ENCODE data around the gene MSRB1.

Gene MSRB1, protein sequence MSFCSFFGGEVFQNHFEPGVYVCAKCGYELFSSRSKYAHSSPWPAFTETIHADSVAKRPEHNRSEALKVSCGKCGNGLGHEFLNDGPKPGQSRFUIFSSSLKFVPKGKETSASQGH

DNA sequence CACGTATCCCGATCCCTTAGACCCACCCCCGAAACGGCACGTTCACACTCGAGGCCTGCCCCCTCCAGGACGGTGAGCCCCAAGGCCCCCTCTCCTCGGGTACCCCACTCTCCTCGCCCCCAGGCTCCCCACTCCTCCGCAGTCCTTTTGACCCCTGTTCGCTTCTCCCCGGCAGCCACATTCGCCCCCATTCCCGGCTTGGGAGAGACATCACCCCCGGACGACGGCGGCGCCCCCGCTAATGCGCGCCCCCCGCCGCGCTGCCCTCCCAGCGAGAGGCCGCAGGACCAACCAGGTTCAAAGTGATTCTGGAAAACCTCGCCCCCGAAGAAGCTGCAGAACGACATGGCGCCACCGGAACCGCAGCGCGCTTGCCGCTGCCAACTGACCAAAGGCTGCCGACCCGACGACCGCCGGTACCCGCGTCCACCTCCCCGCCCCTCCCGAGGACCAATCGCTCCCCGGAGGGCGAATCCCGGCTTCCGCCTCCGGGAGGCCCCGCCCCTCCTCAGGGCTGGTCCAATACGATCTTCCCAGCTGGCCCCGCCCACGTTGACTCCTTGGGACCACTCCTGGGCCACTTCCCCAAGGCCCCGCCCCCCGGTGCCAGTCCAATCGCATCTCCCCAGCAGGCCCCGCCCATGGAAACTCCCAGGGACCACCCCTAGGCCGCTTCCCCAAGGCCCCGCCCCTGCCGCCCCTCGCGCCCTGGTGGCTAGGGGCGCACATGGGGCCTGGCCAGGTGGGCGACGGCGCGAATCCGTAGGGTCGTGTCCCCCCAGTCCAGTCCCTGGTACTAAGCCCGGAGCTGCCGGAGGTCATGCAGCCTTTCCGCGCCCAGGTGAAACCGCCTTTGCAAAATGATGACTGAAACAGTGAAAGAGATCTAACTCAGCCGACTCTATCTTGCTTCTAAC, at the start of gene MSRB1:
Gene MSRB1 (minus strand): TSS at position 390 of the 917 bp plus-strand sequence. CDS start 43 bp downstream, at position 347.
- peak; percentile 99 to 100 for DNase-seq

DNA sequence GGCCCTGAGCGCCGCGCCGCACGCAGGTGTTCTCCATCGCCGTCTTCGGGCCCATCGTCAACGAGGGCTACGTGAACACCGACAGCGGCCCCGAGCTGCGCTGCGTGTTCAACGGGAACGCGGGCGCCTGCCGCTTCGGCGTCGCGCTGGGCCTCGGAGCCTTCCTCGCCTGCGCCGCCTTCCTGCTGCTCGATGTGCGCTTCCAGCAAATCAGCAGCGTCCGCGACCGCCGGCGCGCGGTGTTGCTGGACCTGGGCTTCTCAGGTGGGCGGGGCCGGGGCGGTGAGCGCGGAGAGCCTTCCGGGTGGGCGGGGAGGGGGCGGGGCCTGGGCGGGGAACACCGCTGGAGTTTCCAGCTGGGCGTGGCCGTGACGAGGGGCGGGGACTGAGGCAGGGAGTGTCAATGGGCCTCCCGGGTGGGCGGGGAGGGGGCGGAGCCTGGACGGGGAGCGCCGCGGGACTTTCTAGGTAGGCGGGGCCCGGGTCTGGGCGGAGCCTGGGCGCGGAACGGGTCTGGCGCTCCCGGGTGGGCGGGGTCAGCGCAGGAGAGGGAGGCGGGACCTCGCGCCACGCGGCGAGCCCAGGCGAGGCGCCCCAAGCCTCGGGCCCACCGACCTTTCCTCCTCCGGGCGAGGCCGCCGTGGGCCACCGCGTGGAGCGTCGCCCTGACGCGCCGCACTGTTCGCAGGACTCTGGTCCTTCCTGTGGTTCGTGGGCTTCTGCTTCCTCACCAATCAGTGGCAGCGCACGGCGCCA, 49.1 kb upstream of the MSRB1 start:
- DNase-seq, result peak; percentile 18 to 61

DNA sequence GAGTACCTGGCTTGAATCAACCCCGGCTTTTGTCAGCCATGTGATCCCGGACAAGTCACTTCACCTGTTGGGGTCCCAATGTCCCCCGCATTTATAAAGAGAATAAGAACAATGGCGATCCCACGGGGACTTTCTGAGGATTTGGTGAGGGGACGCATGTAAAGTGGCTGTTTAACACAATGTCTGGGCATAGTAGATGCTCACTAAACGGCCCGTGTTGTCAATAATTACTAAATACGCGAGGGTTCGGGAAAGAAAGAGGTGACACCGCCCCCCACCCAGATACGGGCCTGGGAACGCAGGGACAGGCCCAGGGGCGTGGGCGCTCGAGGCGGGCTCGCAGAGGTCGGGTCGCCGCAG, 48.6 kb upstream of the MSRB1 start:
- no peak for DNase-seq

DNA sequence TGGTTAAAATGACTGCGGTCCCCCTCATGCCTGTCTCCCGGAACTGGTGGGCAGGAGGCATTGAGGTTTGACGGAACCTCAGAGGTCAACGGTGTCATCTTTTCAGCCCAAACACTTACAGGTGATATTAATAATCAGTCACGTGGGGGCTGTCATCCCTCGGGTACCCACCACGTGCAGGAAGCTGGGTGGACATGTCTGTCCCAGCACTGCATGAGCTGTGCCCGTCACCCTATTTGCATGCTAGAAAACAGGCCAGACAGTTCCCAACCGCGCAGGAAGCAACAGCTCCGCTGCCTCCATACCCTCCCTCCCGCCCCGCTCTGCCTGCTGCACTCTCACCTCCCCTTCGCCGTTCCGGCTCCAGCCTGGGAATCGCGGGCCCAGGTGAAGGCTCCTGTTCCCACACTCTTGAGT, 48.1 kb upstream of the MSRB1 start:
- DNase-seq, result no peak

DNA sequence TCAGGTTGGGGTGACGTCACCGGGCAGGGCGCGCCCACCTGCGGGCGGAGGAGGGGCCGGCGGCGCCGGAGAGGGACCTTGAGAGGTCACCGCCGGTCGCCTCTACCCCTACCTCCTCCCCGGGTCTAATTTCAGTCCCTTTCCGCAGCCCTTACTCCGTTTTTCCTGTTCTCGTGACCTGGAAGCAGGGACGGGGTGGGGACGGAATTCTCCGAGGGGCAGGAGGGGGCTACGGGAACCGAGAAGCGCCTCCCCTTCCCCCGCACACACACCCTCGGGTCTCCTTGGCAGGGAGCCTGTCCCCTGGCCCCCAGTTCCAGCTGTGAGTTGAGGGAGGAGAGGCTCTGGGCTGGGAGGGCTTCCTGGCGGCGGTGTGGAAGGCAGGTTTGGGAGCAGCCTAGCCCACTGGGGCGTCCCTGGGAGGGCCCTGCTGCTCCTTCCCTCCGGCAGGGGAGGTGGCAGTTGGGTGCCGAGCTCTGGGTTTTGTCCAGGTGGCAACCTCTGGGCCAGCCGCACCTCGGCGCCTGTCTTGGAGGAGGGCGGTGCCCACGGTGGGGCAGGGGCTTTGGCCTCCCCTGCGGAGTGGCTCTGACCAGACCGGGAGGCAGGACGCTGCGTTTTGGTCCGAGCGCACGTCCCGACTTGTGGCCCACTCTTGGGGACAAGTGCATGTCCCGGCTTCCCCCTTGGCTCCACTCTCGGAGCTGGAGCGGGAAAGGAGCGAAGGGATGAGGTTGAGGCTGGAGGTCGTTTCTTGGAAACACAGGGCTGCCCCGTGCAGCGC, 47.5 kb upstream of the MSRB1 start:
- DNase-seq, result no peak

DNA sequence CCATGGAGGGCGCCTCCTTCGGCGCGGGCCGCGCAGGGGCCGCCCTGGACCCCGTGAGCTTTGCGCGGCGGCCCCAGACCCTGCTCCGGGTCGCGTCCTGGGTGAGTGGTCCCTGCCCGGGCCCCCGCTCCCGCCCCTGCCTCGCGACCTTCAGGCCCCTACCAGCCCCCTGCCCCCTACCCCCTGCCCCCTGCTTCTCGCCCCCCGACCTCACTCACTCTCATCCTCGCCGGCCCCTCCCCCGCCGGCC, 47.0 kb upstream of the MSRB1 start:
- no peak for DNase-seq

DNA sequence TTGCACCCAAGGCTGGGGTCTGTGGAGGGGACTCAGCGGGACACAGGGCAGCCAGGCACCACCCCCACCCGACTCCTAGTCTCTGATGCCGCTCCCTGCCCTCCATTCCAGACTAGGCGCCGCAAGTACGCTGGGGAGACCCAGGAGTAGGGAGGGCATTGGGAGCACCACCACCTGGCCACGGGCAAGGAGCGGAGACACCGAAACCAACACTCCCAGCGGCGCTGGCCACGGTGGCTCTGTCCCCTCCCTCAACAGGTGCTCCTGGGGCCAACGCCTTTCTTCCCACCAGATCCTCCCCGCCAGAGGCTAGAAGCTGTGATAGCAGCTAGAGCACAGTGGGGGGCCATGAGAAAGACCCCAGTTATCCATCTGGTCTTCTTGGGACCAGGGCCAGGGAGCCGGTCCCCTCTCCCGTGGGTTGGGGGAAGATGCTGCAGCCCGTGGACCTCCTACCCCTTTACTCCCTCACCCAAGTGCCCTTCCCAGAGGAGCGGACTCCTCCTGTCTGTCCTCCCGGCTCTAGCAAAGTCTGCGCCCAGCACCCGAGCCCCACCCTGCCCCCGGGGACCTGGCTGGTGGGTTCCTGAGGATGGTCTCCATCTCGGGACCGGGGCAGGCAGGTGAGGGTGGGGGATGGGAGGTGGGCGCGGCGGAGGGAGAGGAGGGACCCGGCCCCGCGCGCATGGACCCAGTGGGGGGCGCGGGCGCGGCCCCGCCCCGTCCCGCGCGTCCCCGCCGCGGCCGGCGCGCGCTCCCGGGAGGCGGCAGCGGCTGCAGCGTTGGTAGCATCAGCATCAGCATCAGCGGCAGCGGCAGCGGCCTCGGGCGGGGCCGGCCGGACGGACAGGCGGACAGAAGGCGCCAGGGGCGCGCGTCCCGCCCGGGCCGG, 46.5 kb upstream of the MSRB1 start, which contains the start of gene SYNGR3:
Gene SYNGR3 (plus strand): TSS at position 762 of the 892 bp plus-strand sequence. CDS start 133 bp downstream, outside the sequence.
- DNase-seq, result peak in 1 of 2 experiments; percentile 55

DNA sequence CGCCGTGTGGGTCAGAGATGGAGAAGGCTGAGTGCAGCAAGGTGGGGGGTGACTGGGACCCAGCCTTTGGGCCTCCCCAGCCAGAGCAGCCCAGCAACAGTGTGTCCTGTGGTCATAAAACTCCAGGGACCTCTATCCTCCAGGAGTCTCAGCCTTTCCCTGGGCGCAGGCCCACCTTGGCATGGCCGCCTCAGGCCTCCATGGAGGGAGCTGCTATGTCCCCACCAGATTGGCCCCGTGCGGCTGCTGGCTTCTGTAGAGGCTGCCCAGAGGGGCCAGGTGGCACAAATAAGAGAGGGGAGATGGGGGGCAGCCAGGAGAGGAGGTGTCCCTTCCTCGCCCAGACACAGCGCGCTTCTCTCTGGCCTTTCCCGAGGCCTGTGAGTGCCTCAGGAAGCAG, 44.2 kb upstream of the MSRB1 start:
- no peak for DNase-seq

DNA sequence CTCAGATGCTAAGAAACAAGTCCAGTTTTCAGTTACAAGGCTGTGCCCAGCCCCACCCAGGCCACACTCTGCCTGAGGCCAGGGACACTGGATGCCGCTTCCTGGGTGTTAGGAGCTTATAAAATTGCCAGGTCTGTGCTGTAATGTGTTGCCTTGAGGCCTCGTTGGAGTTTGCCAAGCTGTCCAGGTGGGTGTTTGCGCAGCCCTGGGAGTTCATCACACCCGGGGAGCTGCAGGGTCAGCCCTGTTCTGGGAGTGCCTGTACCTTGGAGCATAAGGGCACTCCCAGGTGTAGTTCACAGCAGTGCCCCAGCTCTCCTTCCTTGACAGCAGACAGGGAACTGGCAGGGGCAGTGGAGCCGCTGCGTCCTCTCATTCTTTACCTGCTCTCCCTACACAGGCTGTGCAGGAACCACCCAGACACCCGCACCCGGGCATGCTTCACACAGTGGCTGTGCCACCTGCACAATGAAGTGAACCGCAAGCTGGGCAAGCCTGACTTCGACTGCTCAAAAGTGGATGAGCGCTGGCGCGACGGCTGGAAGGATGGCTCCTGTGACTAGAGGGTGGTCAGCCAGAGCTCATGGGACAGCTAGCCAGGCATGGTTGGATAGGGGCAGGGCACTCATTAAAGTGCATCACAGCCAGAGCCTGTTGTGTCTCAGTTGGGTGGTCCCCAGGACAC, 42.6 kb upstream of the MSRB1 start:
- DNase-seq, result no peak

DNA sequence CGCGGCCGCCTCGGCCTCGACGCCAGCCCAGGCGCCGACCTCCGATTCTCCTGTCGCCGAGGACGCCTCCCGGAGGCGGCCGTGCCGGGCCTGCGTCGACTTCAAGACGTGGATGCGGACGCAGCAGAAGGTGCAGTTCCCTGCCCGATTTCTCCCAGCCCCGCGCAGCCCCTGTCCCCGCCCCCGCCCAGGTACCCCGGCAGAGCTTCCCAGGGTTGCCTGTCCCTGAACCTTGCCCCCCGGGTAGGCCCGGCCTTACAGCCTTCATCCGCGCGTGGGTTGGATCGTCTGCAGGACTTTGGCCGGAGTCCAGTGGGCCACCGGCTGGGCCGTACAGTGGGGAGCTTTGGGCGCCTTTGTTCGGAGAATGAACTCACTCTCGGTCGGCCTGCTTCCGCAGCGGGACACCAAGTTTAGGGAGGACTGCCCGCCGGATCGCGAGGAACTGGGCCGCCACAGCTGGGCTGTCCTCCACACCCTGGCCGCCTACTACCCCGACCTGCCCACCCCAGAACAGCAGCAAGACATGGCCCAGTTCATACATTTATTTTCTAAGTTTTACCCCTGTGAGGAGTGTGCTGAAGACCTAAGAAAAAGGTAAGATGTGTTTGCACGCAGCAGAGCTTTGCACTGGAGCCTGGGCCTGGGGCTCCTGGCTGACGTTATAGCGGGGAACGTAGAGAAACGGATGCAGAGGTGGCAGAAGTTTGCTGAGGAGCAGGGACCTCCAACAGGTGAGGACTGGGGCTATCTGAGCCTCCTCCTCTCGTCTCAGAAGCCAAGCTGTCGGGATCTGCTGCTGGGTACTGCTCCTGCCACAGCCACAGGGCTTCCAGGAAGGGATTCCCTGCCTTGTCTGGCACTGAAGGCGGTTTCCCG, 41.6 kb upstream of the MSRB1 start:
- peak in 1 of 2 experiments; percentile 59 for DNase-seq

DNA sequence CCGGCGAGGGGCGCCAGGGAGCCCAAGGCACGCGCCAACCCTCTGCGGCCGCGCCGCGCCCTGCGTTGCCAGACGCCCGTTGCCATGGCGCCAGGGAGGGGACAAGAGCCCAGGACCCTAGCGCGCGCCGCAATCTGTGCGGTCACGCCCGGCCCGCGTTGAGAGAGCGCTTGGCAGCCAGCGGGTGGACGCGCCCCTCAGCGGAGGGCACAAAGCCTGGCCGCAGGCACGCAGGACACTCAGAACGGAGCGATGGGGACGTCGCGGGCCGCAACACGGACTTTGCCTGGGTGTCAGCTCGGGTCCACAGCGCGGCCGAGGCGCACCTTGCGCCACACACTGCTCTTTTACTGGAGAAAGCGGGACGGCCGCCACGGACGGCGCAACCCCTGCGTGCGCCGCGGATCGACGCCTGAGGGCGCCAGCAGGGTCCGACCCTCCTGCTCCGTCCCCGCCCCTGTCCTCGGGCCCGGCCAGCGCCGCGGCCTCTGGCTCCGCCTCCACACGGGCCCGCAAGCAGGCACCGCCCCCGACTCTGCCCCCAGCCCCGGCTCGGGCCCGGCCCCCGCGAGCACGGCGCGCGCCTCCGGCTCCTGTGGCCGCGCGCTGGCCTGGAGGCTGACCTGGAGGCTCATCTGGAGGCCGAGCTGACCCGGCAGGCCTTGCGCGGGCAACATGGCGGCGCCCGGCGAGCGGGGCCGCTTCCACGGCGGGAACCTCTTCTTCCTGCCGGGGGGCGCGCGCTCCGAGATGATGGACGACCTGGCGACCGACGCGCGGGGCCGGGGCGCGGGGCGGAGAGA, 40.7 kb upstream of the MSRB1 start, which contains the start of gene GFER:
Gene GFER (plus strand): TSS at position 650 of the 803 bp plus-strand sequence. CDS start 26 bp downstream, at position 676.
- peak; percentile 89 to 94 for DNase-seq

DNA sequence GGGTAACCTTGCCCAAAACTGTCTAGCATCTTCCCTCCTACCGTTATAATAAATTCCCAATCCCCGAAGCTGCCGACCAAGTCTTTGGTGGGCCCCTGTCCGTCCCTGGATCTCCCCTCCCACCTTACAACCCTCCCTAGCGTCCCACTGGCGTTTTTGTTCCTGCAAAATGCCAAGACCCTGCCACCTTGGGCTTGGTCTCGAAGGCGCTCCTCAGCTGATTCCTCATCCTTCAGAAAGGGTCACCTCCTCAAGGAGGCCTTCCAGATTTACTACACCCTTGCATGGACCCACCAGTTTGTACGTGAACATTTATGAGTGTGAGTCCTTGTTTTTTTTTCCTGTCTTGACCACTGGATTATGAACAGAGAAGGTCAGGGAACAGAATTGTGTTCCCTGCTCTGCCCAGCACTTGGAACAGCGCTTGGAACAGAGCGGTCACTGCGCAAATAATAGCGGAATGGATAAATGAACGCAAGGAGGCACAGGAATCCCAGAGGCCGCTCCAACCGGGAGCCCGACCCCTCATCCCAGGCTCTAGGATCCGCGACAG, 40.1 kb upstream of the MSRB1 start:
- DNase-seq, result no peak

DNA sequence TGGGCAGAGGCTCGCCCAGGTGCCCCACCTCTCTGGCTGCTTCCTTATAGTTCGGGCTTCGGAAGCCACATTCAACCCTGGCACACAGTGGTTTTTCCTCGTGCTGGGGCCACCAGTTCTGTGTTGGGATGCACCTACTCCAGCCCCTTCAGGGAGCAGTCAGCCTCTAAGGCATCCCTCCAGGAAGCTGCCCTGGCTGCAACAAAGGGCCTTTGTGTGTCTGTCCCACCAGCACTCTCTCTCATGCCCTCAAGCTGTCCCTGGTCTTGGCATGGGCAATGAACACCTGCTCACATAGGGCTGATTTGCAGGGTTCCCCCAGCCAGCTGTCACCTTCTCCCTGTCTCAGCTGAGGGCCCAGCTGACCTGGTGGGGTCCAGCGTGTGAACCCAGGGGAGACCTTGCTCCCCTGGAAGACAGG, 39.0 kb upstream of the MSRB1 start:
- peak; percentile 47 to 50 for DNase-seq

DNA sequence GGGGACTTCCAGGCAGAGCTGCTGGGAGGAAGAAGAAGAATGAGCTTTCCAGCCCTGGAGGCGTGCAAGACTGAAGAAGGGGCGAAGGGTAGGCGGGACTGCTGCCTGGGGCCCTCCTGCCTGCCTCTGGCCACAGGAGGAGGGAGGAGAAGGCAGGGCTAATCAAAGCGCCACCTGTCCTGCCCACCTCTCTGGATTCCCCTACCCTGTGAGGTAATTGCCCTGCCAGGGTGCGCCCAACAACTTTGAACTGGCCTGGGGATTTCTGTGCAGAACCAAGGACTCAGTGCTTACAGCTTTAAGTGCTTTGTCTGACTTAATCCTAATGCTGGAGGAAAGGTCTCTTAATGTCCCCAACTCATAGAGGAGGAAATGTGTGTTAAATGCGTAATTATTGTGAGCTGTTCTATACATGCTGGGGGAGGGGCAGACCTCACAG, 38.4 kb upstream of the MSRB1 start, which contains the start of gene NOXO1:
Gene NOXO1 (minus strand): TSS at position 72 of the 439 bp plus-strand sequence. CDS start 290 bp downstream, outside the sequence.
- DNase-seq, result no peak

DNA sequence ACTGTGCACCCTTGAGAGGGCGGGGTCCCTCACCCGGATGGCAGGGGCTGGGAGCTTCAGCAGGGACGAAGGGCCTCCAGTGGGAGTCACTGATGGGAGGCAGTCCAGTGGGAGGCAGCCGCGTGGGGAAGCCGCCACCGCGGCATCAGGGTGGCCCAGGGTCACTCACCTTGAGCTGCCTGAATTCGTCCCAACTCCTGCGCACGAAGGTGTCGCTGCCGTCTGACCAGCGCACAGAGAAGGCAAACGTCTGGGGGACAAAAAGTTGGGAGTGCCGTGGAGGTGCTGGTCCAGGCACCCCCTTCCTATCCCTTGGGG, 37.7 kb upstream of the MSRB1 start:
- DNase-seq, result no peak

DNA sequence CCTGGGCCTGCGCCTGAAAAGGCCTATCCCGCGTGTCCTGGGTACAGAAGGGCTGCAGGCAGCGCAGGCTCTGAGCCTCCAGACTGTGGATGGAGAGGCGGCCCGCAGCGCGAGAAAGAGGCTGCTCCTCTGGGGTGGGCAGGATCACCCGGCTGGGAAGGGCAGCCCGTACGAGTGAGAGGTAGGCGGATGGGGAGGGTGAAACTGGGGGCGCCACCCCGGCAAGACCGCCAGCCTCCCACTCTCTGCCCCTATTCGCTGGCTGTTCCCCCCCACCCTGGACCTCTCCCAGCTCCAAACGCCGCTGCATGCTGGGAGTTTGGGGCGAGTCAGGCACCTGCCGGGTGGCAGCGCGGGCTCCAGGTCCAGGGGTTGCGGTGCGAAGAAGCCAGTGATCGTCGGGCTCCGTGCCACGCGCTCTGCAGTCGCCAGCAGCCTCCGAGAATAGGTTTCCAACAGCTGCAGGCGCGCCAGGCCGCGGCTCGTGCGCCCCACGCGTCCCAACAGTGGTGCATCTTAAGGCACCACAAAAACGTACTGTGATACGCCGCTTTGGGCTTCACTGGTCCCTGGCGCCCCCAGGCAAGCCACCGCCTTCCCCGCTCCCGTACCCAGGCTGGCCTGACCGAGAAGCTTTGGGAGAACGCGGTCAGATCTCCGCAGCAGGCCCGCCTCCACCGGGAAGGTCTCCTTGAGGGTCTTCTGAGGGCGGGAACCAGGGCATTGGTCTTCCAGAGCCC, 37.2 kb upstream of the MSRB1 start:
- DNase-seq, result no peak

DNA sequence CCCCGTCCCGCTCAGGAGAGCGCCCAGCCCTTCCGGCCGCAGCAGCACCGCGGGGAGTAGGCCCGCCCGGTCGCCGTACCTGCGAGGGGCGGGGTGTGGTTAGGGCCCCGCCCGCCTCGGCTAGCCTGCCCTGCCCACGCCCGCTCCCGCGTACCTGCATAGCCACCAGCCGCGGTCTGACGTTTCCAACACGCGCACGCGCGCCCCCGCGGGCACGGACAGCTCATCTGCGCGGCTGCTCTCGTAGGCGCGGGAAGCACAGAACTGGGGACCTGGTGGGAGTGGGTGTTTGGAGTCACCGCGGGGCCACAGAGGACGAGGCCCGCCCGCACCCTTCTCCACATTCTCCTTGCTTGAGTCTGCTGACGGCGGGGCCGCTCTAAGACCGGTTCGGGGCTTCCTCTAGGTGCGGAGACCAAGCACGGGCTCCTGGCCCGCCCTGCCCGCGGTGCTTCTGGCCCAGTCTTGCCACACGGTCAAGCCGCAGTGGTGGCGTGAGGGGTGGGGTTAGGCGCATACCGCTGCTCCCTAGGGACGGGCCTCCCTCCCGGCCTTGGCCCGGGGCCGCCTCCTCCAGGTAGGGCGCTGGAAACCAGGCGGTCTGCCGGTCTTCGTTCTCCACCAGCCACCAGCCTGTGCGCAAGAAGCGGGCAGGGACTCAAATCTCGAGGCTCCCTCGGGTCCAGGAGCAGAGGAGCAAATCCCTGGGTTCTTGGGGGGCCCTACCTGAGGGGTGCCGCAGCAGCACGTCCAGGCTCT, 36.5 kb upstream of the MSRB1 start:
- DNase-seq, result no peak

Measured in NCI-H524 (cell line).